ENCODE measurements around the gene SLC9A9. TPM values are rescaled to one million over a fixed set of nuclear protein-coding genes. Genes with fewer than 3 reads are reported as not detected.

Gene SLC9A9
- polyA plus RNA-seq, 1 donor (not counting 4 experiments of a cell fraction or from before 2014, with no cell fraction given) = 5.2 TPM

- Histone ChIP-seq H3K4me1 (ENCODE audit: control insufficient read depth, extremely low read depth, insufficient read depth, low read length) (no peaks in the 10 kb centered on the region), H3K9ac (ENCODE audit: control insufficient read depth, extremely low read depth, insufficient read depth, low read length) (no peak overlapping the region), H3K4me2 (ENCODE audit: control insufficient read depth, extremely low read depth, insufficient read depth, low read depth, low read length) (no peak overlapping the region), H3K27ac (ENCODE audit: control insufficient read depth, insufficient read depth, low read length) (no peak overlapping the region), H3K9me1 (ENCODE audit: control insufficient read depth, extremely low read depth, insufficient read depth, low read length) (no peaks in the 10 kb centered on the region), H3K79me2 (ENCODE audit: control insufficient read depth, insufficient read depth, low read length) (no peaks in the 10 kb centered on the region), H4K20me1 (ENCODE audit: control insufficient read depth, extremely low read depth, insufficient read depth, low read length) (no peaks in the 10 kb centered on the region), H3K9me3 (ENCODE audit: control insufficient read depth, low read depth, low read length) (no peaks in the 10 kb centered on the region), H3K4me3 (ENCODE audit: control insufficient read depth in 2 of 3, extremely low read depth in 1 of 3, insufficient read depth in 2 of 3, low read depth in 1 of 3, low read length in 3 of 3) (no peak overlapping the region), H3K27me3 (ENCODE audit: control insufficient read depth, extremely low read depth, insufficient read depth, low read length) (no peaks in the 10 kb centered on the region), H3K36me3 (ENCODE audit: control insufficient read depth in 2 of 2, extremely low read depth in 1 of 2, insufficient read depth in 2 of 2, low read length in 2 of 2) (no peaks in the 10 kb centered on the region), H2AFZ (ENCODE audit: control insufficient read depth, low read length) (no peak overlapping the region)
- FAIRE-seq (no peak), DNase-seq (ENCODE audit: low read depth, low spot score) (no peak)
- TF ChIP-seq EZH2 (IDR thresholded peaks at IDR 0.05; ENCODE audit: low read length) = no peak
- TF ChIP-seq, protein P1, sequence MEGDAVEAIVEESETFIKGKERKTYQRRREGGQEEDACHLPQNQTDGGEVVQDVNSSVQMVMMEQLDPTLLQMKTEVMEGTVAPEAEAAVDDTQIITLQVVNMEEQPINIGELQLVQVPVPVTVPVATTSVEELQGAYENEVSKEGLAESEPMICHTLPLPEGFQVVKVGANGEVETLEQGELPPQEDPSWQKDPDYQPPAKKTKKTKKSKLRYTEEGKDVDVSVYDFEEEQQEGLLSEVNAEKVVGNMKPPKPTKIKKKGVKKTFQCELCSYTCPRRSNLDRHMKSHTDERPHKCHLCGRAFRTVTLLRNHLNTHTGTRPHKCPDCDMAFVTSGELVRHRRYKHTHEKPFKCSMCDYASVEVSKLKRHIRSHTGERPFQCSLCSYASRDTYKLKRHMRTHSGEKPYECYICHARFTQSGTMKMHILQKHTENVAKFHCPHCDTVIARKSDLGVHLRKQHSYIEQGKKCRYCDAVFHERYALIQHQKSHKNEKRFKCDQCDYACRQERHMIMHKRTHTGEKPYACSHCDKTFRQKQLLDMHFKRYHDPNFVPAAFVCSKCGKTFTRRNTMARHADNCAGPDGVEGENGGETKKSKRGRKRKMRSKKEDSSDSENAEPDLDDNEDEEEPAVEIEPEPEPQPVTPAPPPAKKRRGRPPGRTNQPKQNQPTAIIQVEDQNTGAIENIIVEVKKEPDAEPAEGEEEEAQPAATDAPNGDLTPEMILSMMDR (optimal IDR thresholded peaks at IDR 0.05 in 1 of 3, IDR thresholded peaks at IDR 0.05 in 1 of 3, conservative IDR thresholded peaks at IDR 0.05 in 1 of 3; ENCODE audit: extremely low read depth in 1 of 3, insufficient read depth in 2 of 3, low read length in 3 of 3) = no peak
- dilution Hi-C loops (cut with MboI; ENCODE audit: extremely low pct_ligation_motif_present, low sequenced_read_pairs) = no loop called here
Measured at GRCh38 chr3:143344516-143345165, 503.6 kb downstream of the SLC9A9 start.

DNA sequence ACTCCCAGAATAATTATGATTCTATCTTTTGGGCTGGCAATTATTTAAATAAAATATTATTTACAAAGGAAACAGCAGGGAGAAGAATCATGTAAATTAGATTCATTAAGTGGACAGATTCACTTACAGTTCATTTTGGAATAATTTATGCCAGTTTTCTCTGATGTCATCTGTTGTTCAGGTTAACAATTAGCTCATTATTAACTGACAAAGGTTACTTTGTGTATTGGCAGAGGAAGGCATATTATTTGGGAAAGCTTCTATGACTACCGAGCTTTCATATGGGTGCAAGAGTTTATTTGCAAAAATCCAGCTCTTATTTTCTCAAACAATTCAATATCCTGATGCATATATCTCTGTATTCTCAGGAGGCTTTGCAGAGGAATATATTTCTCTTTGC is 504.3 kb downstream of the SLC9A9 start:
- no peak overlapping the region for H3K4me3 ChIP-seq (ENCODE audit: control insufficient read depth in 2 of 3, extremely low read depth in 1 of 3, insufficient read depth in 2 of 3, low read depth in 1 of 3, low read length in 3 of 3)
- DNase-seq (ENCODE audit: low read depth, low spot score) = no peak
- H2AFZ ChIP-seq (ENCODE audit: control insufficient read depth, low read length) = no peak overlapping the region
- dilution Hi-C loops (cut with MboI; ENCODE audit: extremely low pct_ligation_motif_present, low sequenced_read_pairs) = no loop called here
- TF ChIP-seq, protein P1 (optimal IDR thresholded peaks at IDR 0.05 in 1 of 3, IDR thresholded peaks at IDR 0.05 in 1 of 3, conservative IDR thresholded peaks at IDR 0.05 in 1 of 3; ENCODE audit: extremely low read depth in 1 of 3, insufficient read depth in 2 of 3, low read length in 3 of 3) = no peak
- TF ChIP-seq EZH2 (IDR thresholded peaks at IDR 0.05; ENCODE audit: low read length) = no peak
- H4K20me1 ChIP-seq (ENCODE audit: control insufficient read depth, extremely low read depth, insufficient read depth, low read length) = no peaks in the 10 kb centered on the region
- no peak overlapping the region for H3K27ac ChIP-seq (ENCODE audit: control insufficient read depth, insufficient read depth, low read length)
- no peaks in the 10 kb centered on the region for H3K79me2 ChIP-seq (ENCODE audit: control insufficient read depth, insufficient read depth, low read length)
- no peak overlapping the region for H3K4me2 ChIP-seq (ENCODE audit: control insufficient read depth, extremely low read depth, insufficient read depth, low read depth, low read length)
- no peaks in the 10 kb centered on the region for H3K9me1 ChIP-seq (ENCODE audit: control insufficient read depth, extremely low read depth, insufficient read depth, low read length)
- H3K9me3 ChIP-seq (ENCODE audit: control insufficient read depth, low read depth, low read length) = no peaks in the 10 kb centered on the region
- no peaks in the 10 kb centered on the region for H3K4me1 ChIP-seq (ENCODE audit: control insufficient read depth, extremely low read depth, insufficient read depth, low read length)
- no peak for FAIRE-seq
- H3K36me3 ChIP-seq (ENCODE audit: control insufficient read depth in 2 of 2, extremely low read depth in 1 of 2, insufficient read depth in 2 of 2, low read length in 2 of 2) = no peaks in the 10 kb centered on the region
- H3K9ac ChIP-seq (ENCODE audit: control insufficient read depth, extremely low read depth, insufficient read depth, low read length) = no peak overlapping the region
- no peaks in the 10 kb centered on the region for H3K27me3 ChIP-seq (ENCODE audit: control insufficient read depth, extremely low read depth, insufficient read depth, low read length)

All from keratinocyte (primary cell).